NCI-H2029 treated with DMSO at 0.1 percent for 48 hours (cell line): ENCODE results near the gene EGF.

Experiments
- DNase-seq: peaks from one replicate; lab custom pipeline; 2025; lab: John Stamatoyannopoulos, UW

Gene EGF

GRCh38 chr4:109994415-109994827, 81.7 kb downstream of the EGF start:
- DNase-seq, result no peak

GRCh38 chr4:109996526-109996925, 83.8 kb downstream of the EGF start:
- DNase-seq, result no peak

- DNase-seq, result peak; percentile 48
These were observed 86.3 kb downstream of the EGF start for GRCh38 chr4:109998867-109999584.

- no peak for DNase-seq
These were observed 86.9 kb downstream of the EGF start for GRCh38 chr4:109999585-109999912.

GRCh38 chr4:110002326-110002725, 89.6 kb downstream of the EGF start:
- DNase-seq, result no peak

- DNase-seq, result no peak
These were observed 90.9 kb downstream of the EGF start for GRCh38 chr4:110003401-110004187.

- DNase-seq, result no peak
These were observed 91.9 kb downstream of the EGF start for GRCh38 chr4:110004556-110004955.

GRCh38 chr4:110005461-110006056, 92.9 kb downstream of the EGF start:
- peak; percentile 59 for DNase-seq

GRCh38 chr4:110007217-110007616, 94.5 kb downstream of the EGF start:
- DNase-seq, result no peak

- no peak for DNase-seq
These were observed 95.9 kb downstream of the EGF start for GRCh38 chr4:110008540-110008939.

- no peak for DNase-seq
These were observed 96.9 kb downstream of the EGF start for GRCh38 chr4:110009550-110009949.

- DNase-seq, result no peak
These were observed 98.1 kb downstream of the EGF start for GRCh38 chr4:110010797-110011196.

GRCh38 chr4:110012917-110013316, 100.2 kb downstream of the EGF start:
- no peak for DNase-seq

GRCh38 chr4:110014233-110014632, 101.5 kb downstream of the EGF start:
- DNase-seq, result no peak

GRCh38 chr4:110019153-110019552, 106.5 kb downstream of the EGF start:
- no peak for DNase-seq

GRCh38 chr4:110020139-110020538, 107.5 kb downstream of the EGF start:
- no peak for DNase-seq

- no peak for DNase-seq
These were observed 108.2 kb downstream of the EGF start for GRCh38 chr4:110020646-110021443.

- DNase-seq, result no peak
These were observed 109.8 kb downstream of the EGF start for GRCh38 chr4:110022457-110022856.

- no peak for DNase-seq
These were observed 112.4 kb downstream of the EGF start for GRCh38 chr4:110025056-110025455.

- DNase-seq, result no peak
These were observed 113.0 kb downstream of the EGF start for GRCh38 chr4:110025718-110026117.

GRCh38 chr4:110032603-110033002, 119.9 kb downstream of the EGF start:
- DNase-seq, result no peak

- DNase-seq, result no peak
These were observed 120.8 kb downstream of the EGF start for GRCh38 chr4:110033355-110034025.
